Uterus (tissue), 4 donors: Measurements from ENCODE around the gene MST1. TPM values are rescaled to one million over a fixed set of nuclear protein-coding genes. Genes with fewer than 3 reads are reported as not detected.

Source experiments
- DNase-seq, 2 donors: peaks; one replicate each; pipeline ENCODE4 v3.0.0-alpha.2; 2019 to 2020
- H3K27ac ChIP-seq, 2 donors: fragments of 200-600 bp; sonication (generic); 1 replicate in 1 of 2; 2 replicates in 1 of 2; pipeline ENCODE4 v1.5.1; 2016 to 2018
- H3K27me3 ChIP-seq, 2 donors: fragments of 200-600 bp; sonication (generic); one replicate each; pipeline ENCODE4 v1.5.1; 2018 to 2019; ENCODE audit warnings: control low read depth in 1 of 2
- H3K36me3 ChIP-seq, 2 donors: fragments of 200-600 bp; sonication (generic); one replicate each; pipeline ENCODE4 v1.5.1; 2019; ENCODE audit warnings: control low read depth in 1 of 2
- H3K4me1 ChIP-seq, 2 donors: fragments of 200-600 bp; sonication (generic); one replicate each; pipeline ENCODE4 v1.5.1; 2018 to 2019; ENCODE audit warnings: control low read depth in 1 of 2
- H3K4me3 ChIP-seq, 2 donors: fragments of 200-600 bp; sonication (generic); 1 replicate in 1 of 2; 2 replicates in 1 of 2; pipeline ENCODE4 v1.5.1; 2018 to 2019; ENCODE audit warnings: mild to moderate bottlenecking in 1 of 2
- H3K9me3 ChIP-seq, 2 donors: fragments of 200-600 bp; sonication (generic); one replicate each; pipeline ENCODE4 v1.5.1; 2019; ENCODE audit warnings: control low read depth in 1 of 2
- POLR2A ChIP-seq, 2 donors: fragments of 450-650 bp; IDR thresholded peaks; one replicate each; pipeline ENCODE4 v1.6.1; 2016; ENCODE audit warnings: antibody characterized with exemption in 2 of 2, mild to moderate bottlenecking in 1 of 2, moderate library complexity in 1 of 2
- intact Hi-C: fragments of 100-400 bp; cut with DNase I; formaldehyde crosslinking; loops from one replicate; pipeline ENCODE4 v1.15.1; 2023; ENCODE audit warnings: low total_unique reads
- total RNA-seq, 4 donors: library from RNA; depleted of rRNA in 3 of 4; stranded (reverse); fragments of >200 nt in 3 of 4; gene quantifications; one replicate each; pipeline versions ENCODE4 v1.1.0 to v1.2.4, GENCODE V29; 2014 to 2023
- TF ChIP-seq, protein P1 (sequence below), 4 experiments: fragments of 200-600 bp in 2 of 4; fragments of 450-650 bp in 2 of 4; sonication (generic) in 2 of 4; IDR thresholded peaks; one replicate each; pipeline ENCODE4 v1.5.1; 2016 to 2019; ENCODE audit warnings: antibody characterized with exemption in 4 of 4, mild to moderate bottlenecking in 2 of 4, moderate library complexity in 1 of 4
- donor health status: DM: yes; HTN: yes; CAD: no.

MST1 gene
- total RNA-seq, 4 donors from 2014 or later: 5.1 to 11.5 (median 10.4) TPM; not detected in 1

DNA sequence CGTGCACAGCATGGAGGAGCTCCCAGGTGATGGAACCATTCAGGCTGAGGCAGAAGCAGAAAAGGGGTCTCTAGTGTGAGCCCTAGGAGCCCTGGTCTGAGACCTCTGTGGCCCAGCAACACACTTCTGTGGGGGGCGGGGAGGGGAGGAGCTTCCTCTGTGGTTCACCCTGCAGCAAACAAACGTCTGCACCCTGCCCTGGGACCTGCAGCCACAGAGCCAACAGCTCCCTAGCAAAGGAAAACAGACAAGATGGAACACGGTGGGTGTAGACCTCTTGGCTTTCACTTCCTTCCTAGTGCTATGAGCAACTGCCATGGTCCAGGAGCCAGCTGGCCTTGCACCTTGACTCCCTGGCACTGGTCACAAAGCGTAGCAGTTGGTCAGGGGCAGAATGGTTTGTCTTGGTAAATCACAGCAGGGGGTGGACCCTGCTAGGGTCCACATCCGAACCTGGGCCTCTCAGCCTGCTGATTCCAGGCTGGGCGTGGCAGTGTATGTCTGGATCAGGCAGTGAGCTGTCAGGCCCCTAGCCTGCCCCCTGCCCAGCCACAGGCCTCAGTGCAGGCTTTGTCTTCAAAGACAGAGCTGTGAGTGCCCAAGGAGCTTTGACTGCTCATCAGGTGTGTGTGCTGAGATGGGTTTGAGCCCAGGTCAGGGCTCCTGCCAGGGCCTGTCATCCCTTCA, 23.5 kb upstream of the MST1 start:
- H3K36me3 ChIP-seq: no peaks in the 10 kb centered on the region
- no peak for DNase-seq
- no peak overlapping the region for H3K27ac ChIP-seq
- H3K9me3 ChIP-seq: no peaks in the 10 kb centered on the region
- H3K4me3 ChIP-seq: no peak overlapping the region
- H3K27me3 ChIP-seq: no peaks in the 10 kb centered on the region
- H3K4me1 ChIP-seq: no peaks in the 10 kb centered on the region
- TF ChIP-seq, protein P1, sequence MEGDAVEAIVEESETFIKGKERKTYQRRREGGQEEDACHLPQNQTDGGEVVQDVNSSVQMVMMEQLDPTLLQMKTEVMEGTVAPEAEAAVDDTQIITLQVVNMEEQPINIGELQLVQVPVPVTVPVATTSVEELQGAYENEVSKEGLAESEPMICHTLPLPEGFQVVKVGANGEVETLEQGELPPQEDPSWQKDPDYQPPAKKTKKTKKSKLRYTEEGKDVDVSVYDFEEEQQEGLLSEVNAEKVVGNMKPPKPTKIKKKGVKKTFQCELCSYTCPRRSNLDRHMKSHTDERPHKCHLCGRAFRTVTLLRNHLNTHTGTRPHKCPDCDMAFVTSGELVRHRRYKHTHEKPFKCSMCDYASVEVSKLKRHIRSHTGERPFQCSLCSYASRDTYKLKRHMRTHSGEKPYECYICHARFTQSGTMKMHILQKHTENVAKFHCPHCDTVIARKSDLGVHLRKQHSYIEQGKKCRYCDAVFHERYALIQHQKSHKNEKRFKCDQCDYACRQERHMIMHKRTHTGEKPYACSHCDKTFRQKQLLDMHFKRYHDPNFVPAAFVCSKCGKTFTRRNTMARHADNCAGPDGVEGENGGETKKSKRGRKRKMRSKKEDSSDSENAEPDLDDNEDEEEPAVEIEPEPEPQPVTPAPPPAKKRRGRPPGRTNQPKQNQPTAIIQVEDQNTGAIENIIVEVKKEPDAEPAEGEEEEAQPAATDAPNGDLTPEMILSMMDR (IDR thresholded peaks at IDR 0.05): no peak
- TF ChIP-seq POLR2A (IDR thresholded peaks at IDR 0.05): no peak
- intact Hi-C loops: no loop called here

DNA sequence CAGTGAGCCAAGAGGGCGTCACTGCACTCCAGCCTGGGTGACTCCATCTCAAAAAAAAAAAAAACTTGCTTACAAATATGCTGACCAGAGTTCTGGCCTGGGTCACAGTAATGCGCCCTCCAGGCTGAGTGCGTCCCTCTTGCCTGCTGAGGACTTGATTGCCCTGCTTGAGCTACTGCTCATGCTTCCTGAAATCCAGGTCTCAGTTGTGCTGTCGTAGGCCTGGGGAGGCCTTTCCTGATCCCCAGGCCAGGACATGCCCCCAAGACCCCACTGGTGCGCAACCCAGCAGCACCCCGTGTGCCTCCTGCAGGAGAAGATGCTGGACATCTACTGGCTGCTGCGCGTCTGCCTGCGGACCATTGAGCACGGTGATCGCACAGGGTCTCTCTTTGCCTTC, 22.9 kb upstream of the MST1 start:
- no peaks in the 10 kb centered on the region for H3K27me3 ChIP-seq
- TF ChIP-seq POLR2A (IDR thresholded peaks at IDR 0.05): no peak
- TF ChIP-seq, protein P1 (IDR thresholded peaks at IDR 0.05): no peak
- no peaks in the 10 kb centered on the region for H3K9me3 ChIP-seq
- H3K36me3 ChIP-seq: no peaks in the 10 kb centered on the region
- intact Hi-C loops: no loop called here
- H3K4me1 ChIP-seq: no peaks in the 10 kb centered on the region
- no peak for DNase-seq
- H3K4me3 ChIP-seq: no peak overlapping the region
- no peak overlapping the region for H3K27ac ChIP-seq

DNA sequence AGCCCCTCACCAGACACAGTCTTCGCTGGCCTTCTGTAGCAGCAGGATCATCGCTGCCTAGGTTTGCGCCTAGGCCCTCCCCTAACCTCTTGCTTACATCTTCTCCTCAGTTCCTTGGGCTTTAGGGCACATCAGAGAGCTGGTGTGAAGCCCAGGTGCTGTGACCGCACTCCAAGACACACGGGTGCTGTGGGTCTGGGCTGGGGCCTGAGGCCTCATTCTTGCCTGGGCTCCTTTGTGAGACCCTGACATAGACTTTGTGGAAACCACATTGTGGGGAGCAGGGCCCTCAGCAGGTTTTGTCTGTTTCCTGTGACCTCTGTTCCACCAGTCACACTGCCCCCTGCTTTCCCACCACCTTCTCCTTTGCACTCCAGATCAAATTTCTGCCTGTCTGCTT, 22.2 kb upstream of the MST1 start:
- Histone ChIP-seq H3K27me3 (no peaks in the 10 kb centered on the region), H3K4me3 (no peak overlapping the region), H3K27ac (no peak overlapping the region), H3K9me3 (no peaks in the 10 kb centered on the region), H3K4me1 (no peaks in the 10 kb centered on the region), H3K36me3 (no peaks in the 10 kb centered on the region)
- intact Hi-C loops: no loop called here
- TF ChIP-seq, protein P1 (IDR thresholded peaks at IDR 0.05): no peak
- no peak for TF ChIP-seq POLR2A (IDR thresholded peaks at IDR 0.05)
- DNase-seq: no peak

DNA sequence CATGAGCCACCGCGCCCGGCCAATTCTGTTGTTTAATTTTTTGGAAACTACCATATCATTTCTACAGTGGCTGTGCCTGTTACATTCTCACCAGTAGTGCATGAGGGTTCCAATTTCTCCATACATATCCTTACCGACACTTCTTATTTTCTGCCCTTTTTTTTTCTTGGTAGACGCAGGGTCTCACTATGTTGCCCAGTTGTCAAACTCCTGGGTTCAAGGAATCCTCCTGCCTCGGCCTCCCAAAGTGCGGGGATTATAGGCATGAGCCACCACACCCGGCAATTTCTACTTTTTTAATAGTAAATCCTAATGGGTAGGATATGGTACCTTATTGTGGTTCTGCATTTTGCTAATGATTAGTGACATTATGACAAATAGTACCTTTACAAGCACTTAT, 20.6 kb upstream of the MST1 start:
- no peaks in the 10 kb centered on the region for H3K27me3 ChIP-seq
- DNase-seq: no peak

DNA sequence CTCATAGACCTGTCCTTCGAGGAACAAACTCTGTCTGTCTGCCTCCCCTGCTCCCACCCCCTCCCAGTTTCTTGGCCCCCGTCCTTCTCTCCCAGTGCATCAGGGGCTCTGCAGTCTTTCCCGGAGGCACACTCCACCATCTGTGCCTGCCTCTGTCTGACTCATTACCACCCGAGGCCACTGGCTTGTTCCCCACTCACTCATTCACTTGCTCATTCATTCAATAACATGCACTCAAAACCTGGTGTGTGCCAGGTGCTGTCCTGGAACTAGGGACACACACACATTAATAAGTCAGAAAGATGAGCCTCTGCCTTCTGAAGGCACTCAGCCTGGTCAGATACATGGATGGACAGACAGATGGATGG, 17.8 kb upstream of the MST1 start:
- Histone ChIP-seq H3K4me3 (no peak overlapping the region), H3K36me3 (no peaks in the 10 kb centered on the region), H3K4me1 (no peaks in the 10 kb centered on the region), H3K9me3 (no peaks in the 10 kb centered on the region), H3K27me3 (no peaks in the 10 kb centered on the region), H3K27ac (no peak overlapping the region)
- TF ChIP-seq, protein P1 (IDR thresholded peaks at IDR 0.05): no peak
- no peak for TF ChIP-seq POLR2A (IDR thresholded peaks at IDR 0.05)
- no peak for DNase-seq
- intact Hi-C loops: loop anchor here (10.0 kb wide), 1 partner anchor 128 kb away; no protein-coding TSS in a partner anchor

More for the DNA sequence above, 20.6 kb upstream of the MST1 start:
- Histone ChIP-seq H3K36me3 (no peaks in the 10 kb centered on the region), H3K9me3 (no peaks in the 10 kb centered on the region), H3K4me1 (no peaks in the 10 kb centered on the region), H3K4me3 (no peak overlapping the region), H3K27ac (no peak overlapping the region)
- no peak for TF ChIP-seq POLR2A (IDR thresholded peaks at IDR 0.05)
- TF ChIP-seq, protein P1 (IDR thresholded peaks at IDR 0.05): no peak
- intact Hi-C loops: loop anchor here (10.0 kb wide), 1 partner anchor 125 kb away; no protein-coding TSS in a partner anchor
